HepG2 (cell line): Measurements from ENCODE around the gene PCTP. TPM values are rescaled to one million over a fixed set of nuclear protein-coding genes. Genes with fewer than 3 reads are reported as not detected.

ENCODE experiments used
- BRD4 ChIP-seq: sonication (generic); formaldehyde crosslinking; IDR thresholded peaks from 2 replicates; pipeline ENCODE4 v1.4.0; 2020; ENCODE audit warnings: missing genetic modification reagents
- CHD2 ChIP-seq: IDR thresholded peaks from 2 replicates; pipeline ENCODE4 v1.6.1; 2011; ENCODE audit warnings: low read depth, low read length, improper control_type of control experiment
- CHD4 ChIP-seq: fragments of 200-600 bp; sonication (generic); IDR thresholded peaks from 2 replicates; pipeline ENCODE4 v1.7.0; 2017; ENCODE audit warnings: mild to moderate bottlenecking, low read length, borderline replicate concordance
- CREB1 ChIP-seq, 2 experiments: fragments of 450-650 bp in 1 of 2; IDR thresholded peaks; 2 replicates each; pipeline ENCODE4 v1.6.1; 2016 to 2017; ENCODE audit warnings: control low read depth in 1 of 2, mild to moderate bottlenecking in 1 of 2, missing compliant biosample characterization in 1 of 2, missing genetic modification characterization in 1 of 2
- MXD1 ChIP-seq: sonication (generic); formaldehyde crosslinking; IDR thresholded peaks from 2 replicates; pipeline ENCODE4 v1.4.0; 2020; ENCODE audit warnings: mild to moderate bottlenecking, missing genetic modification reagents
- SIX4 ChIP-seq: sonication (generic); formaldehyde crosslinking; IDR thresholded peaks from 2 replicates; pipeline ENCODE4 v1.4.0; 2020; ENCODE audit warnings: missing genetic modification reagents
- SNAPC4 ChIP-seq: sonication (generic); formaldehyde crosslinking; IDR thresholded peaks from 2 replicates; pipeline ENCODE4 v1.4.0; 2020; ENCODE audit warnings: mild to moderate bottlenecking, missing genetic modification reagents
- ZFP37 ChIP-seq: sonication (generic); formaldehyde crosslinking; IDR thresholded peaks from 2 replicates; pipeline ENCODE4 v1.4.0; 2020; ENCODE audit warnings: missing genetic modification reagents, borderline replicate concordance
- ZNF501 ChIP-seq: sonication (generic); formaldehyde crosslinking; IDR thresholded peaks from 2 replicates; pipeline ENCODE4 v1.5.1; 2020; ENCODE audit warnings: mild to moderate bottlenecking, moderate library complexity, missing genetic modification reagents
- ZNF547 ChIP-seq: sonication (generic); formaldehyde crosslinking; IDR thresholded peaks from 2 replicates; pipeline ENCODE4 v1.5.1; 2020; ENCODE audit warnings: mild to moderate bottlenecking, missing genetic modification reagents
- ZNF670 ChIP-seq: sonication (generic); formaldehyde crosslinking; IDR thresholded peaks from 2 replicates; pipeline ENCODE4 v1.8.0; 2022; ENCODE audit warnings: mild to moderate bottlenecking, missing genetic modification reagents, borderline replicate concordance
- polyA plus RNA-seq, 8 experiments: library from polyadenylated mRNA; depleted of rRNA in 3 of 8; stranded (reverse) in 7 of 8; unstranded in 1 of 8; fragments of >200 nt; fragmentation: Illumina TruSeq in 4 of 8; extraction: Trizol in 4 of 8; gene quantifications; 2 replicates each; pipeline versions ENCODE4 v1.2.1 to v1.2.3, GENCODE V29; 2011 to 2016; ENCODE audit warnings: low read depth in 4 of 8, missing spikeins in 1 of 8, mixed read lengths in 1 of 8; ENCODE audit not compliant: insufficient read depth in 1 of 8
- total RNA-seq, 5 experiments: library from RNA; depleted of rRNA; stranded (reverse); fragments of >200 nt; fragmentation: Illumina TruSeq; extraction: Trizol; gene quantifications; 2 replicates each; pipeline ENCODE4 v1.2.3, GENCODE V29; 2016; ENCODE audit warnings: low read depth in 1 of 5
- TF ChIP-seq, protein P1 (sequence below): sonication (generic); formaldehyde crosslinking; IDR thresholded peaks from 2 replicates; pipeline ENCODE4 v1.4.0; 2020; ENCODE audit warnings: low read depth, missing genetic modification reagents
- TF ChIP-seq, protein P2 (sequence below): sonication (generic); formaldehyde crosslinking; conservative IDR thresholded peaks from 2 replicates; pipeline ENCODE4 v1.8.0; 2022; ENCODE audit warnings: low read depth, missing genetic modification reagents
- TF ChIP-seq, protein P3 (sequence below): sonication (generic); formaldehyde crosslinking; IDR thresholded peaks from 2 replicates; pipeline ENCODE4 v1.9.0; 2021; ENCODE audit warnings: missing genetic modification reagents, mild to moderate bottlenecking, borderline replicate concordance

PCTP gene
- total and polyA plus RNA-seq, 2 of the 13 experiments (the other 11 are each of a cell fraction or from before 2014, with no cell fraction given) = 37.1 to 50.7 TPM

DNA sequence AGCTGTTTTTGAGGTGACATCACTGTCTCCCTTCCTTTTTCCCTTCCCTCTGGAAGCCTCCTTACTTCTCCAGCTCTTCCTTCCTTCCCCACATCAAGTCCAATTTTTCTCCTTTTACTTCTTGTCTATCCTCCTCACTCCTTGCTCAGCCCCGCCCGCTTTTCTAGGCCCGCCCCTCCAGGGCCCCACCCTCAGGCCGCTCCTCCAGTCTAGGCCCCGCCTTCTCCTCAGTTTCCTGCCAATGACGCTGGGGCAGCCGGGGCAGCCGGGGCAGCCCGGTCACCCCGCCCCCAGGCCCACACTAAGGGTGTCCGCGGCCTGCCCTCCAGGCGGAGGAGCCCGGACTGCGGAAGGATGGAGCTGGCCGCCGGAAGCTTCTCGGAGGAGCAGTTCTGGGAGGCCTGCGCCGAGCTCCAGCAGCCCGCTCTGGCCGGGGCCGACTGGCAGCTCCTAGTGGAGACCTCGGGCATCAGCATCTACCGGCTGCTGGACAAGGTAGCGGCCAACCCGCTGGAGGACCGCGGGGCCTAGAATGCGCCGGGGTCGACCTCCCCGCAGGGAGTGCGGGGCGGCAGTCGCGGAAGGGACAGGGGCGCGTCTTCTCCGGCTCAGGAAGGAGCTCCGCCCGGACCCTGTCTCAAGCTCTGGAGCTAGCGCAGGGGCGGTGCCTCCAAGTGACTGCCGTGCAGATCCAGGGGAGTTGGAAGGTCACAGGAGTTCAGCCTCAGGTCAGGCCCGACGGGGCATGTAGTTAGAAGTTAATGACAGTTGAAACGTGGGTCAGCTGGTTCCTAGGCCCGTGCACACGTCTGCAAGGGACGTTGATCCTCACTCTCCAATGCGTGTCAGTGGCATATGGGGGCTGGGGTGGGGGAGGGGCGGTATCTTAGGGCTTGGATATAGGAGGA is at the start of gene PCTP (continued):
- TF ChIP-seq, protein P1, sequence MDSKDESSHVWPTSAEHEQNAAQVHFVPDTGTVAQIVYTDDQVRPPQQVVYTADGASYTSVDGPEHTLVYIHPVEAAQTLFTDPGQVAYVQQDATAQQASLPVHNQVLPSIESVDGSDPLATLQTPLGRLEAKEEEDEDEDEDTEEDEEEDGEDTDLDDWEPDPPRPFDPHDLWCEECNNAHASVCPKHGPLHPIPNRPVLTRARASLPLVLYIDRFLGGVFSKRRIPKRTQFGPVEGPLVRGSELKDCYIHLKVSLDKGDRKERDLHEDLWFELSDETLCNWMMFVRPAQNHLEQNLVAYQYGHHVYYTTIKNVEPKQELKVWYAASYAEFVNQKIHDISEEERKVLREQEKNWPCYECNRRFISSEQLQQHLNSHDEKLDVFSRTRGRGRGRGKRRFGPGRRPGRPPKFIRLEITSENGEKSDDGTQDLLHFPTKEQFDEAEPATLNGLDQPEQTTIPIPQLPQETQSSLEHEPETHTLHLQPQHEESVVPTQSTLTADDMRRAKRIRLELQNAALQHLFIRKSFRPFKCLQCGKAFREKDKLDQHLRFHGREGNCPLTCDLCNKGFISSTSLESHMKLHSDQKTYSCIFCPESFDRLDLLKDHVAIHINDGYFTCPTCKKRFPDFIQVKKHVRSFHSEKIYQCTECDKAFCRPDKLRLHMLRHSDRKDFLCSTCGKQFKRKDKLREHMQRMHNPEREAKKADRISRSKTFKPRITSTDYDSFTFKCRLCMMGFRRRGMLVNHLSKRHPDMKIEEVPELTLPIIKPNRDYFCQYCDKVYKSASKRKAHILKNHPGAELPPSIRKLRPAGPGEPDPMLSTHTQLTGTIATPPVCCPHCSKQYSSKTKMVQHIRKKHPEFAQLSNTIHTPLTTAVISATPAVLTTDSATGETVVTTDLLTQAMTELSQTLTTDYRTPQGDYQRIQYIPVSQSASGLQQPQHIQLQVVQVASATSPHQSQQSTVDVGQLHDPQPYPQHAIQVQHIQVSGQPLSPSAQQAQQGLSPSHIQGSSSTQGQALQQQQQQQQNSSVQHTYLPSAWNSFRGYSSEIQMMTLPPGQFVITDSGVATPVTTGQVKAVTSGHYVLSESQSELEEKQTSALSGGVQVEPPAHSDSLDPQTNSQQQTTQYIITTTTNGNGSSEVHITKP (CRISPR knock-in tag) = peak; percentile 74; the same call in 1 of the 2 replicates
- TF ChIP-seq CREB1 (IDR thresholded peaks at IDR 0.05) = no peak
- TF ChIP-seq CREB1 (CRISPR knock-in tag; IDR thresholded peaks at IDR 0.05) = peak; percentile 71
- TF ChIP-seq, protein P2, sequence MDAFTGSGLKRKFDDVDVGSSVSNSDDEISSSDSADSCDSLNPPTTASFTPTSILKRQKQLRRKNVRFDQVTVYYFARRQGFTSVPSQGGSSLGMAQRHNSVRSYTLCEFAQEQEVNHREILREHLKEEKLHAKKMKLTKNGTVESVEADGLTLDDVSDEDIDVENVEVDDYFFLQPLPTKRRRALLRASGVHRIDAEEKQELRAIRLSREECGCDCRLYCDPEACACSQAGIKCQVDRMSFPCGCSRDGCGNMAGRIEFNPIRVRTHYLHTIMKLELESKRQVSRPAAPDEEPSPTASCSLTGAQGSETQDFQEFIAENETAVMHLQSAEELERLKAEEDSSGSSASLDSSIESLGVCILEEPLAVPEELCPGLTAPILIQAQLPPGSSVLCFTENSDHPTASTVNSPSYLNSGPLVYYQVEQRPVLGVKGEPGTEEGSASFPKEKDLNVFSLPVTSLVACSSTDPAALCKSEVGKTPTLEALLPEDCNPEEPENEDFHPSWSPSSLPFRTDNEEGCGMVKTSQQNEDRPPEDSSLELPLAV (CRISPR knock-in tag) = no peak
- peak; percentile 71 for TF ChIP-seq MXD1 (CRISPR knock-in tag)
- TF ChIP-seq BRD4 = peak; percentile 54; the same call in 1 of the 2 replicates
- no peak for TF ChIP-seq CHD4
- TF ChIP-seq CHD2 = 0 out of 2 replicates have a peak, but pooled peaks have one; percentile 22
- peak; percentile 85; the same call in 1 of the 2 replicates for TF ChIP-seq ZNF547
- TF ChIP-seq SIX4 = no peak
- TF ChIP-seq, protein P3, sequence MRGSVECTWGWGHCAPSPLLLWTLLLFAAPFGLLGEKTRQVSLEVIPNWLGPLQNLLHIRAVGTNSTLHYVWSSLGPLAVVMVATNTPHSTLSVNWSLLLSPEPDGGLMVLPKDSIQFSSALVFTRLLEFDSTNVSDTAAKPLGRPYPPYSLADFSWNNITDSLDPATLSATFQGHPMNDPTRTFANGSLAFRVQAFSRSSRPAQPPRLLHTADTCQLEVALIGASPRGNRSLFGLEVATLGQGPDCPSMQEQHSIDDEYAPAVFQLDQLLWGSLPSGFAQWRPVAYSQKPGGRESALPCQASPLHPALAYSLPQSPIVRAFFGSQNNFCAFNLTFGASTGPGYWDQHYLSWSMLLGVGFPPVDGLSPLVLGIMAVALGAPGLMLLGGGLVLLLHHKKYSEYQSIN (CRISPR knock-in tag) = no peak
- TF ChIP-seq ZFP37 = peak; percentile 42; the same call in 1 of the 2 replicates
- TF ChIP-seq ZNF501 (CRISPR knock-in tag) = peak; percentile 96
- TF ChIP-seq ZNF670 (CRISPR knock-in tag) = peak; percentile 97; the same call in 1 of the 2 replicates
- no peak for TF ChIP-seq SNAPC4
